Measurements from ENCODE around the gene RNF213.
"Not testable (repeated sequence)": the region's sequence is repeated elsewhere in the genome, so short reads cannot be mapped to it uniquely, and the experiment has no call there.

The RNF213 gene

GRCh38 chr17:80223838-80224497, 36.7 kb upstream of the RNF213 start:
- in situ Hi-C loops (cut with MboI; ENCODE audit: low sequenced_read_pairs), result no loop called here

- in situ Hi-C loops (cut with MboI; ENCODE audit: low sequenced_read_pairs), result no loop called here
Measured at GRCh38 chr17:80224683-80225082, 36.0 kb upstream of the RNF213 start.

GRCh38 chr17:80225230-80225629, 35.4 kb upstream of the RNF213 start:
- in situ Hi-C loops (cut with MboI; ENCODE audit: low sequenced_read_pairs), result no loop called here

GRCh38 chr17:80227156-80227555, 33.5 kb upstream of the RNF213 start:
- in situ Hi-C loops (cut with MboI; ENCODE audit: low sequenced_read_pairs), result no loop called here

- in situ Hi-C loops (cut with MboI; ENCODE audit: low sequenced_read_pairs), result no loop called here
Measured at GRCh38 chr17:80227666-80228065, 33.0 kb upstream of the RNF213 start.

DNA sequence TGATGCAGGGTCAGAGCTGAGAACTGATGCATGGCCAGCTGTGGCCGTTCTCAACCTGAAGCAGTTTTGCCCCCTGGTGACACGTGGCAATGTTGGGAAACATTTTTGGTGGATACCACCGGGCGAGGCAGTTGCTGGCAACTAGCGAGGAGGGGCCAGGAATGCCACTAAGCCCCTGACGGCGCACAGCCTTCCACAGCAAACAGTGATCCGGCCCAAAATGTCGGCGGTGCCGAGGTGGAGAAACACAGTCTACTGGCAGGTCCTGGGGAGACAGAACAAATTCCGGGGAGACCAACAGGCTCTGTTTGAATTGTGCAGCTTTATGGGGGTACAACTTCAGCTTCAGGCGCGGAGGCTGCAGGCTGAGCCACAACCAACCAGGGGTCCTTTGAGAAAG, 32.2 kb upstream of the RNF213 start:
- in situ Hi-C loops (cut with MboI; ENCODE audit: low sequenced_read_pairs), result no loop called here

DNA sequence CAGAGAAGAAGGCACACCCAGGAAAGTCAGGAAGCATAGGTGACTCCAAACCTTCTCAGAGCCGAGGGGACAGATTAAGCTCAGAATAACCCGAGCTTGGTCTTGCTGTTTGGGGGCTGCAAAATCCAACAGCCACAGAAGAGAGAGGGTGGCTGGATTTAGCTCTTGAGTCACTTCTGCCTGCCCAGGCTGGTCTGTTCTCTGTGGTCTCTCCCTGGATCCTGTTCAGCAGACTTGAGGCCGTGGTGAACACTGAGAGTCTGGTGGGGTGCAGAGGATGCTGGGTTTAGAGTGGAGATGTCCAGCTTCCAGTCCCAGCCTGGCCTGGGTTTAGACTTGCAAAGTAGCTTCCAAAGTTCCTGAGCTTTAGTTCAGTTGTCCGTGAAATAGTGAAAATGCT, 31.6 kb upstream of the RNF213 start:
- in situ Hi-C loops (cut with MboI; ENCODE audit: low sequenced_read_pairs), result no loop called here

- in situ Hi-C loops (cut with MboI; ENCODE audit: low sequenced_read_pairs), result no loop called here
Measured at GRCh38 chr17:80232438-80232837, 28.2 kb upstream of the RNF213 start.

DNA sequence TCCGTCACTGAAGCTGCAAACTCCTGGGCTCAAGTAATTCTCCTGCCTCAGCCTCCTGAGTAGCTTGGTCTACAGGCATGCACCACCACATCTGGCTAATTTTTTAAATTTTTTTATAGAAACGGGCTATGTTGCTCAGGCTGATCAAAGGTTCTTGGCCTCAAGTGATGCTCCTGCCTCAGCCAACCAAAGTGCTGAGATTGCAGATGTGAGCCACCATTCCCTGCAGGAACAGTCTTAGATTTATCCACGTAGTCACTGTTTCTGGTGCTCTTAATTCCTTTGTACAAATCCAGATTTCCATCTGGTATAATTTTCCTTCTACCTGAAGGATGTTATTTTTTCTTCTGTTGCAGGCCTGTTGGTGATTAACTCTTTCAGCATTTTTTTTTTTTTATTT, 27.4 kb upstream of the RNF213 start:
- in situ Hi-C loops (cut with MboI; ENCODE audit: low sequenced_read_pairs), result no loop called here

DNA sequence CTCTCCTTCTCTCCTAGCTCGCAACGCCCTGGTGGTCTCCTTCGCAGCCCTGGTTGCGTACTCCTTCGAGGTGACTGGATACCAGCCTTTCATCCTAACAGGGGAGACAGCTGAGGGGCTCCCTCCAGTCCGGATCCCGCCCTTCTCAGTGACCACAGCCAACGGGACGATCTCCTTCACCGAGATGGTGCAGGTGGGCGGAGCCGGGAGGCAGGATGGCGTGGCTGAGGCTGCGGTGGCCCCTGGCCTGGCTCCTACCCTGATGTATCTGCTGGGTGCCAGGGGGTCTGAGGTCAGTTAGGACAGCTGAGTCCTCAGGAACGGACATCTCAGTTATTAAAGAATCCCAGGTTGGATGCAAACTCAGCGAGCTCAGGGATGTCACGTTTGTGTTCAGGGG, 23.7 kb upstream of the RNF213 start:
- in situ Hi-C loops (cut with MboI; ENCODE audit: low sequenced_read_pairs), result no loop called here

GRCh38 chr17:80237386-80237785, 23.3 kb upstream of the RNF213 start:
- in situ Hi-C loops (cut with MboI; ENCODE audit: low sequenced_read_pairs), result no loop called here

DNA sequence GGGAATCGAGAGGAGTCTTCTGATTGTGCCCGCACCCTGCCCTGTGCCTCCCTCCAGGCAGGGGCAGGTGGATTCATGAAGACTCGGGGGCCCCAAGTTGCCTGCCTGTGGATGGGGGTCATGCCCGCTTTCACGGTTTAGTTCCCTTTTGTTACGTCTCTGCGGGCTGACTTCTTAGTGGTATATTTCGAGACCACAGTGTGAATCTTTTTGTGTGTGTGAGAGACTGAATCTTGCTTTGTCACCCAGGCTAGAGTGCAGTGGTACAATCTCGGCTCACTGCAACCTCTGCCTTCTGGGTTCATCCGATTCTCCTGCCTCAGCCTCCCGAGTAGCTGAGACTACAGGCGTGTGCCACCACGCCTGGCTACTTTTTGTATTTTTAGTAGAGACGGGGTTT, 18.1 kb upstream of the RNF213 start:
- in situ Hi-C loops (cut with MboI; ENCODE audit: low sequenced_read_pairs), result no loop called here

- in situ Hi-C loops (cut with MboI; ENCODE audit: low sequenced_read_pairs), result no loop called here
Measured at GRCh38 chr17:80243526-80244433, 16.9 kb upstream of the RNF213 start.

DNA sequence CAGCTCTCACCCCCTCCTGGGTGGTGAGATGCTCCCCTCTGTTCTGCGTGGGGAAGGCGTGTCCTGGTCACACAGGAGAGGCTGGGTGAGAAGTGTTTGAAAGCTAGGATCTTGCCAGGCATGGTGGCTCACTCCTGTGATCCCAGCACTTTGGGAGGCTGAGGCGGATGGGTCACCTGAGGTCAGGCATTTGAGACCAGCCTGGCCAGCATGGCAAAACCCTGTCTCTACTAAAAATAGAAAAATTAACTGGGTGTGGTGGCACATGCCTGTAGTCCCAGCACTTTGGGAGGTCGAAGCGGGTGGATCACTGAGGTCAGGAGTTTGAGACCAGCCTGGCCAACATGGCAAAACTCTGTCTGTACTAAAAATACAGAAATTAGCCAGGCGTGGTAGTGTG, 16.2 kb upstream of the RNF213 start:
- in situ Hi-C loops (cut with MboI; ENCODE audit: low sequenced_read_pairs), result not testable (repeated sequence)

DNA sequence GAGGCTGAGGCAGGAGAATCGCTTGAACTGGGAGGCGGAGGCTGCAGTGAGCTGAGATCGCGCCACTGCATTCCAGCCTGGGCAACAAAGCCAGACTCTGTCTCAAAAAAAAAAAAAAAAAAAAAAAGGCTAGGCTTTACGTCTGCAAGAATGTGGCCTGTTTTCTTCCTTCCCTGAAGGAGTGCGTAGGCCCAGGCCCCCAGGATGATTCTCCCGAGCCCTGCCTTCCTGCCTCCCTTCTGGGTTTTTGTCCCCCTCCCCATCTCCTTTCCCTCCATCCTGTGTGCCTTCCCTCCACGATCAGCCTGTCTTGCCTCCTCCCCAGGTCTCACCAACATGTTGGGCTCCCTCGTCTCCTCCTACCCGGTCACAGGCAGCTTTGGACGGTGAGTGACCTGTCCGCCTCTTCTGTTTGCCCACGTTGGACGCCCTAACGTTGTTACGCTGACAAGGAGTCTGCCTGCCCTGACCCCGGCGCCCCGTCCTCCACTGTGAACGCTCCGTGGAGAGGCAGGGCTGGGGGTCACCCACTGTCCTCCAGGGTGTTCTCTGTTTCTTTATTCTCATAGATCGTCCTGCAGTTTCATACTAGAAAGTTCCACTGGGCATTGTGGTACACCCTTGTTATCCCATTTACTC, 15.7 kb upstream of the RNF213 start:
- in situ Hi-C loops (cut with MboI; ENCODE audit: low sequenced_read_pairs), result no loop called here

- in situ Hi-C loops (cut with MboI; ENCODE audit: low sequenced_read_pairs), result no loop called here
Measured at GRCh38 chr17:80245566-80246265, 14.9 kb upstream of the RNF213 start.

GRCh38 chr17:80246266-80246681, 14.4 kb upstream of the RNF213 start:
- in situ Hi-C loops (cut with MboI; ENCODE audit: low sequenced_read_pairs), result no loop called here

- in situ Hi-C loops (cut with MboI; ENCODE audit: low sequenced_read_pairs), result no loop called here
Measured at GRCh38 chr17:80246726-80247125, 13.9 kb upstream of the RNF213 start.

DNA sequence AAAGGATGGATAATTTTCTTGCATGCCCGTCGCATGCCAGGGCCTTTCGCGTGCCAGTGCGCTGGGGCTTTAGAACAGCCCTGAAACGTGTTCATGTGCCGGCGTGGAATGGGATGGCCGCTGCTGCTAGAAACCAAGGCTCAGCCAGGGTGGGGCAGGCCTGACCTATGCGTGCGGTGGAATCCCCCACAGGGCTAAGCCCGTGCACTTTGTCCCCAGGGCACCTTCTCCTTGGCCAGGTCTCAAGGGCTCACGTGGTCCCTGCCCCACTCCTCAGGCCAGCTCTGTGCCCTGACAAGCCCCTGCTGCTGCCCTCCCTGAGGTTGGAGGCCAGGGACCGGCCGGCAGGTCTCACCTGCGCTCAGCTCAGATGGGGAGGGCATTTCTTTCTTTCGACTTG, 13.1 kb upstream of the RNF213 start:
- in situ Hi-C loops (cut with MboI; ENCODE audit: low sequenced_read_pairs), result no loop called here

DNA sequence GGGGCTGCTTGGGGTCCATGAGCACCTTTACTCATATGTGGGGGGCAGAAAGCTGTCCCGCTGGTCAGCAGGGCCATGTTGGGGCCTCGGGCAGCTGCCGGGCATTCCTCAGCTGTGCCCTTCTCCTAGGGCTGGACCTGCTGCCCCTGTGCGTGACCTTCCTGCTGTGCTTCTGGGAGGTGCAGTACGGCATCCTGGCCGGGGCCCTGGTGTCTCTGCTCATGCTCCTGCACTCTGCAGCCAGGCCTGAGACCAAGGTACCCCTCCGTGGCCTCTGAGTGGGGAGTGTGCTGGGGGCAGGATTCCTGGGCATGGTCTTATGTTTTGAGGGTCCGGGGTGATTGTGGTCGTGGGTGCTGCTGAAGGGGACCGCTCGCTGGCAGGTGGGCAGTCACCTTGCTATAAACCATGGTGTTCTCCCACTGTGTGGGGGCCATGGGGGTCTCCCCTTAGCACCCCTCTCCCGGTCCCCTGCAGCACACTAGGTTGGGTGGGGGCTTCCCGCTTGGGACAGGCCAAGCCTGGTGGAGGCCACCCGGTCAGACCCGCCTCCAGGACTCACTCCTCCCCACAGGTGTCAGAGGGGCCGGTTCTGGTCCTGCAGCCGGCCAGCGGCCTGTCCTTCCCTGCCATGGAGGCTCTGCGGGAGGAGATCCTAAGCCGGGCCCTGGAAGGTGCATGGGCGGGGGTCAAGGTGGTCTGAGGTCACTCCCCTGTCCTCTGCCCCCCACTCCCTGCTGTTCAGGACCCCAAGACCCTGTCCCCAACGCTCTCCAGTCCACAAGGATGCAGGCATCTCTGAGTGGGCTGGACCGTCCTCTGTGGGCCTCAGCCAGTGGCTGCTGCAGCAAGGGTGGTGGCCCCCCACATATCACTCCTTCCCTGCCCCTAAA, 12.4 kb upstream of the RNF213 start:
- in situ Hi-C loops (cut with MboI; ENCODE audit: low sequenced_read_pairs), result no loop called here

Data from hTERT RPE-1 (cell line).